GM18861 (cell line): ENCODE results near the gene FBXL17.

ENCODE experiments used
- ATAC-seq: cut with Tn5 transposase; IDR thresholded peaks from one replicate; pipeline ENCODE4 v1.9.1; 2021; ENCODE audit not compliant: unreplicated experiment

FBXL17 gene

DNA sequence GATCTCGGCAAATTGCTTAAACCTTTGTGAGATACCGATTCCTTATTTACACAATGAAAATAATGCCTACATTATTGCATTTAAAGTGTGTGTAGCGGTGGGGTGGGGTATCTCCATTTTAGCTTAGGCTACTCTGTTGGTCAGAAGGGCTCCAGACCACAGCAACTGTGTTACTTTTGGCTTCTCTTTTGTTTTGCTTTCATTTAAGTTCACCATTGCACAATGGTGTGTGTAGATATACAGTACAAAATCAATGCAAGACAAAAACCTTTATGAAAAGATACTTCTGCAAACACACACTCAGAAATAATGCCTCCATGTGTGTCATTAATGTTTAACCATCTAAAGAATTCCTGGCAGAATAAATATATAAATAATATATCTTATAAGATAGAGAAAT, 279.4 kb downstream of the FBXL17 start:
- ATAC-seq, result no peak

DNA sequence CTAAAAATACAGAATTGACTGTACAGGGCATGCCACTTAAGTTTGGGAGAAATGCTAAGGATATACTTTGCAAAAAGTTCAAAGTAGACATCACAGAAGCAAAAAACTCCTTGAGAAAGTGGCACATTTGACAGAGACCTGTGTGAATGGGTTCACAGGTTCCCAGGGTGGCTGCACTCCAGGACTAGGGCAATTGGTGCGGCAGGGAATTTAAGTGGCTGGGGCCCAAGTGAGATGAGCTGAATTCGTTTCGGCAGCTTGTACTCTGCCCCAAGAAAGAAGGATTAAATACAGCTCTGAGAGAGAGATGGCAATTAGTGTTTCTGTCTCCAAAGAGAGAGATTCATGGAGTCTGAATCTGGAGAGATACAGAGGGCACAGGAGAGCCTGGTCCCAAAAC, 280.1 kb downstream of the FBXL17 start:
- no peak for ATAC-seq

DNA sequence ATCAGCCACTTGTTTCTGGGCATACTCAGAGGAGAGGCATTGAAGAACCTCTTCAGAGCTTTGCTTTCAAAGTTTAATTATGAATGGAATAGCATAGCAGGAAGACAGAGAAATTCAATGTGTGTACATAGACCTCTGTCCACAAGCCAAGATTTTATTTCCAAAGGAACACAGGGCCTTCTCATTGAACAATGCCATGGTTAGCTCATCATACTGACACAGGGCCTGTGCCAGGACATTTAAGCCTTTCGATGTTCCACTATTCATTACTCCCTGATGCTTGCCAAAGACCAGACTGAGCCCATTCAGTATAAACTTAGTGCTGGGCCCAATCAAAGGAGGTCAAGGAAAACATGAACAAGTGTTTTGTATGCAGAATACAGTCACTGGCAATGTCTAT, 280.8 kb downstream of the FBXL17 start:
- no peak for ATAC-seq

DNA sequence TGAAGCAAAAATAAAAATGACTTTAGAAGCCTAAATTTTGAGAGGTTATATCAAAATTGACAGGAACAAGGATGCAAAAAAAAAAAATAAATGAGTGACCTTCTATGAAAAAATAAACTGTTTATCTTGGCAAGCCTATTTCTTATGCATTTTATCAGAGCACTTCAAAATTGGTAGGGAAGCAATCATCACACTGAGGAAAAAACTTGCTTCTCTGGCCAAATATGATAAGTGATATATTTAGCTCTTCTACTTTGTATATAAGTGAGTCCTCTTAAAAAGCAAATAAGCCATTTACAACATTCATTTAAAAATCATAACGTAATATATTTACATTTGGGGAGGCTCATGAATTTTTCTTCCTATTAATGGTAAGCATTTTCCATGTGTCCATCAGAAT, 287.1 kb downstream of the FBXL17 start:
- ATAC-seq, result no peak

DNA sequence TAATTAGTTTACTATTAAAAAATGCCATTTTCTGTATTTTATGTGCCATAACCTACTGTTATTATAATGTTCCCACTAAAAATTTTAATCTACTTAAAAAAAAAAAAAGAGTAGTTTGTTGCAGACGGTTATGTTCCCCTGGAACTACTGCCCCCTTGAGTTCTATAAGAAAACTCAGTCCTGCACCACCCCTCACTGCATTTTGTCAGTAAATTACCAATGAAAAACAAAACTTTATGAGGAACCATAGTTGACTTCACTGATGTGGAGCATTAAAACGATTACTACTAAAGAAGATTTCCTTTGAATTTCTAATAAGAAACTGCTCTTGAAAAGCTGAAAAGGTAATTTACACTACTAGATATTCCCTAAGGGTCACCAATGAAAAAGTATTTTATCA, 288.7 kb downstream of the FBXL17 start:
- no peak for ATAC-seq

DNA sequence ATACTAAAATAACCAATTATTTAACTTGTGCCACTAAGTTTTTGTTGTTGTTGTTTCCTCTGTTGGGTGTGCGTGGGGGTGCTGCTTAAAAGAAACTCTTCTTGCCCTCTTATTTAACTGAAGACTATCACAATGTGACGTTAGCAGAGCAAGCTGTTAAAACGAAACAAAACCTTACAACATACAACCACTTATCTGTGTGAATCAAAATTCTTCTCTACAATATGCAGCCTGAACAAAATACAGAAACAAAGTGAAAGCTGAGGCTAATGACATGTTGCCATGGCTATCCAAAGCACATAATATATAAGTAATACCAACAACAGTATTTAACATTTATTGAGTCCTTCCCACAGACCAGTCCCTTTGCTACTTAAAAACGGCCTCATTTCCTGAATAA, 291.0 kb downstream of the FBXL17 start:
- no peak for ATAC-seq

DNA sequence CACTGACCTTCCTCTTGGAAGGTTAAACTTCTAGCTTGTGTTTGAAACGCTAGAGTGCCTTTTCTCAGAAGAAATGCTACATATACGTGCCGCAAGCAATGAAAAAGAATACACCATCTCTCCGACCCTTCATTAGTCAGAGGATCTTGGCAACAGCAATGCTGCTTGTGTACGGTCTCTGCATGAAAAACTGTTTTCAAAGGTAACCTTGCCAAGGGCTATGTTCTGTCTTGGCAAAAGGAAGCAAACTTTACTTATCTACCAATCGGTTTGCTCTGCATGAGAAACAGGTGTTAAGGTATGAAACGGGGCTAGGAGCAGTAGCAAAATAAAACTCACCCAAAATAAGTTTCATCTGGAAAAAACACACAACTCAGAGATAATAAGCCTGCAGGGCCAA, 297.8 kb downstream of the FBXL17 start:
- ATAC-seq, result no peak

DNA sequence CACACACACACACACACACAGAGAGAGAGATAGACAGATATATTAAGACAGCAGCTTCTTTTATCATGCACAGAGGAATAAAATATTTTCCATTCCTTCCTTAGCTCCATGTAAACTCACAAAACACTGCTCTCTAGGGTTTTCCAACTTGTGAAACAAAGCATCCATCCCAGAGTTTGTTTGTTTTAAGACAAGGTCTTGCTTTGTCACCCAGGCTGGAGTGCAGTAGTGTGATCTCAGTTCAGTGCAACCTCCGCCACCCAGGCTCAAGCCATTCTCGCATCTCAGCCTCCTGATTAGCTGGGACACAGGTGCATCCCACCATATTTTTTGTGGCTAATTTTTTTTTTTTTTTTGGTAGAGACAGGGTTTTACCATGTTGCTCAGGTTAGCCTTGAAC, 298.7 kb downstream of the FBXL17 start:
- ATAC-seq, result no peak

DNA sequence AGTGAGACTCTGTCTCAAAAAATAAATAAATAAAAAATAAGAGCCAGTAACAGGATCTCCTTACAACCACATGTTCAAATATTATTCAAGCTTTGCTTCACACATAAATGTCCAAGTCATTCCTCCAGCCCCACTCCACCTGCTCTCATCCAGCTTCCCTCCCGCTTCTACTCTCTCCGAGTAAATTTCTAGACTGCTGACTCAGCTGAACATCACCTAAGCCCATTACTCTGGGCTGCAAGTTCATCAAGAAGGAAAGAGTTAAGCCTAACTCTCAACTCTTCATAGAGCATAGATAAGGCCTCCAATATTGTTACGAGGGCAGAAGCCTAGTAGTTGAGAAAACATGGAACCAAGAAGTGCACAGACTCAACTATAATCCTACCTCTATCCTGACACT, 300.2 kb downstream of the FBXL17 start:
- no peak for ATAC-seq

DNA sequence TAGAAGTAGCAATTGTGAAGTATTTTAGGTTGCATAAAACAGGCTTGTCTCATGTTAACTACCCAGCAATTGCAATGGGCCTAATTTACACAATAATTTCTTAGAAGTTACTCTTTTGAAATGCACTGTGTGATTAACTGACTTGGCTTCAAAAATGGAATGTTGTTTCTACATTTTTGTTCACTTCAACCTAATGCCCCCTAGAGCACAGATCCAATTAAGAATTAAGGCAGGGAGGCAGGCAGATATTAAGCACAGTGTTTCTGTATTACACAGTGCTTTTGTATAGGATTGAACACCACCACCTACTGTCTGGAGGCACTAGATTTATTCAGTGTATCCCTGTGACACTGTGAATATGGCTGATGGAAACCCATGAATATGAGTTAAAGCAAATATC, 302.1 kb downstream of the FBXL17 start:
- no peak for ATAC-seq

DNA sequence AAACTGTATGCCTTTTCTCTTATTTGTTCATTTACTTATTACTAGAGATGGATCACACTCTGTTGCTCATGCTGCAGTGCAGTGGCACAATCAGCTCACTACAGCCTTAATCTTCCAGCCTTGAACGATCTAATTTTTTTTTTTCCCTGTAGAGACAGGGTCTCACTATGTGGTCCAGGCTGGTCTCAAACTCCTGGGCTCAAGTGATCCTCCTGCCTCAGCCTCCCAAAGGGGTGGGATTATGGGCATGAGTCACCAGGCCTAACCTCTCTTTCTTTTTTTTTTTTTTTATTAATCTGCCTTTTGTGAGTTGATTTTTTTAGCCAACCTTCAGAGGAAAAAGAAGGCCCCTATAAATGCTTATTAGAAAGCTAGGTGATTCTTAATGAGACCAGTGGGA, 303.0 kb downstream of the FBXL17 start:
- ATAC-seq, result no peak

DNA sequence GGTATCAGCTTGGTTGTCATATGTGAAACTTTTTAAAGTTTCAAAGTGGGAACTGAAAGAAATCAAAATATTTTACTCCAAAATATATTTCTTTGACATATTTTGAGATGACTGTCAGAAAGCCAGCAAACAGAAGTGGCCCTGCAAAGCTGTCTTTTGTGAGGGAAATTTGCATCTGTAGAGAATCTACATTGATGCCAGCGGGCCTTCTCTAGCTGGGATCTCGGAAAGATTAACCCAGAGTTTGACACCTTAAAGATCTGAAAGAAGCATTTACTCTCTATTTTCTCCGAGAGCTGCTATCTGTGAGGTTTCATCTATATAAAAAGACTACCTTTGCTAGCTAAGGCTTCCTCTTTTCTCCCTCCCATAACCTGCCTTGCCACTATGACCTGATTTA, 303.6 kb downstream of the FBXL17 start:
- ATAC-seq, result no peak

DNA sequence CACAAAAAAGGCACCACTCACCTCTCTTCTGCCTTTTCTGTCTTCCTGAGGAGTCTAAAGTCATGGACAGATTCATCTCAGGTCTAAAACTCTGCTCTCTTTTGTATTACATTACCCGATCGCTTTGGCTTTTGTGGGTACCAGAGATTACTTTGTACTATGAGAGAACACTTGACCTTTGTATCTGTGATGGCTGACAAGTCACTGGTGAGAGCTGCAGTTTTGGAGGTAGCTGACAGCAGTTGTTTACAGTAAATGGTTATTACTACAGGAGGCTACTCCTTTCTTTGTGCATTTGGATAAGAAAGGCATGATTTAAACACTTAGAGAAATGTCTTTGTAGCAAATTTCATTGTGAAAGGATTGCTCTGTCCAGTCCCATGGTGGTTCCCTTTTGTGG, 307.3 kb downstream of the FBXL17 start:
- no peak for ATAC-seq

DNA sequence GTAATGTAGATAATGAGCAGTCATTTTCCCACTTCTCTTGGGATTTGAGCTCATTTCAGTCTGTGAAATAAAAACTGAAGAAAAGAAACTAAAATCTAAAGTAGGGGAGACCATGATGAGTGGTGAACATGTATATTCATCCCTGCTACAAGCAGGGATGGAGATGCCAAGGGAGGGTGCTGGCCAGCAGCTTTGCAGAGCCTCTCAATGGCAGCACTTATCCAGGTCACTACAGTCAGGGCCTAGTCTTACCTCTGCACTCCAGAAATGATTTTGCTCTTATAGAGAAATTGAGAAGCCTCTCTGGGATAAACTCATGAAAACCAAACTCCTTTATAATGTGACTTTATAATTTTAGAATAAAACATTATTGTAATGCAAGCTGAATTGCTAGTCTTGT, 317.6 kb downstream of the FBXL17 start:
- no peak for ATAC-seq

DNA sequence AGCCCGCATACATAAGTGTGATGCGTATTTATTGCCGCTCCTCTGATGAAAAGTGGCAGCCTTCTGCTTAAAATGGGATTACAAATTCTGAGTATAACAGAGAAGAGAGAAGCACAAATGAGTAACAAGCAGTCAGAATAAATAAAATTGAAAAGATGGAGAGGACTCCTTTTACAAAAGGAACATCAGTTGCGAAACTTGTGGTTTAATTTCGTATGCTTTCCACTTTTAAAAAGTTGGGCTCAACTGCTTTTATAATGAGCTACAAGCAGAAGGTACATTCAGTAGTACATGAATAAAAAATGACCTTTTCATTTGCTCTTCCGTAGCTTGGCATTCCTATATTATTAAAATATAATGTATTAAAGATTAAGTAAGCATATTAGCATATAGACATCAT, 320.0 kb downstream of the FBXL17 start:
- ATAC-seq, result no peak

DNA sequence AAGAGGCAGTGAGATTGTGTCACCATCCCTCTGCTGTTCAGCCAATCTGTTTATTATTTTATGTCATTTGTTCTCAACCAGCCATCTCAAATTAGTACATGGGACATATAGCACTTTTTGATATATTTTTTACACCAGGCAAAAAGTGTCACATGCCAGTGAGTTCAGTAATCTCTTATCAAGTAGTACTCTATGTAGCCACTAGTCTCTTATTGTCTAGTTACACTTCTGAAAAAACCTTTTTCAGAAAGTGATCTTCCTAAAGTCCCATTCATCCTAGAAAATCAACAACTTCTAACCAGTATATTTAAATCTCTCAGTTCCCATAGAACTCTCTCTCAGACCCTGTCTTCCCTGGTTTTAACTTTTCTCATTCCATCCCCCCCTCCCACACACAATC, 321.6 kb downstream of the FBXL17 start:
- no peak for ATAC-seq

DNA sequence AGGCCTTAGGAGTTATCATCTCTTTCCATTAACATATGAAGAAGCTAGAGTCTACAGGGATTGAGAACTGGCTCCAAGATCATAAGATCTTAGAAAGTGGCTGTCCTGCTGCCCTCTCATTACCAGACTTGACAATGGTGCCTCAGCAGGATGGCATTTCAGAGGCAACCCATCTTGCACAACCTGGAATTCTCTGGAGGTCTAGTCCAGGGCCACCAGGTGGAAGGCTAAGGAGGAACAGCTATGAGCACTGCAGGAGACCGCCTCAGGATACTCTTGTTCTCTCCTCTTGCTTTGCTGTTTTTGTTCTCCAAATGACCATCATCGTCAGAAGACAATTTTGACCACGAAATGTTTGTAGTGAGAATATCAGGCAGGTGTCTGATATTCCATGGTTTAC, 322.6 kb downstream of the FBXL17 start:
- no peak for ATAC-seq

DNA sequence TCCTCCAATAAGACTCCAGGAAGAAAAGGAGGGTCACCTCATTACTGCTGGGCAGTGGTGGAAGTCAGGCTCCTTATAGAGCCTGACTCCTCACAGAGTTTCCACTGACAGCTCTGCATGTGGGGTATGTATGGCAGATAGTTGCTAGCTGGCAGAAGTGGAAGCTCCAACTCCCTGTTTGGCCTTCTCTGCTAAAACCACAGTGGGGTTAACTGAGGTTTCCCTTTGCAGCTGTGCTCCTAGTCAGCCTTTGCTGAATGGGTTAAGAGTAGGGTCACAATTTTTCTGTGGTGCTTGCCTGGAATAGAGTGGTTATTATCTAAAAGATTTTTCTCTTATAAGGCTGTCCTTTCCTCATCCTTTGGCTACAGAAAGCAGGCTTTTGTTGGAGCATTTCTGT, 327.5 kb downstream of the FBXL17 start:
- ATAC-seq, result no peak

DNA sequence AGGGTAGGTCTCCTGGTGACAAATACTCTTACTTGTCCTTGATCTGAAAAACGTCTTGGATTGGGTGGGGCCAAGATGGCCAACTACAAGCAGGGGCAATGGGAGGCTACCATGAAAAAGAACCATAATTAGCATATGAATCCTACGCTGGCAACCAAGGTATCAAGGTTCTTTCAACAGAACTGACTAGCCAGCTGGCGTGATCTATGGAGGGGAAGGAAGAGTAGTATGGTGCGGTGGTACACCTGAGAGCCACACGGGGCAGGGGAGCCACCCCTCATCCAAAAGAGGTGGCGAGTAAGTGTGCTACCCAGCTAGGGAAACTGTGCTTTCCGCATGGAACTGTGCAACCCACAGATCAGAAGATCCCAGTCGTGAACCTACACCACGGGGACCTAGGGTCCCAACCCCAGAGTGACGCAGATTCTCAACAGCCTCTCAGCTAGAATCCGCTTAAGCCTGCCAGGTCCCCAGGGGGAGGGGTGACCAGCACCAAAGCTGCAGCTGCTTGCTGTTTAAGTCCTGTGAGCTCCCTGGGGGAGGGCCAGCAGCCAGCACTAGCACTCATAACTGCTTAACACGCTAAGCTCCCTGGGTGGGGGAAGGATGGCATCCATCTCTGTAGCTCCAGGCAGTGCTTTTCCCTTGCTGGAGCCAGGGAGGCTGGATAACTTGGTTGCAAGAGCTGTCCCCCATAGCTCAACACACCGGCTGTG, 334.8 kb downstream of the FBXL17 start:
- ATAC-seq, result no peak

DNA sequence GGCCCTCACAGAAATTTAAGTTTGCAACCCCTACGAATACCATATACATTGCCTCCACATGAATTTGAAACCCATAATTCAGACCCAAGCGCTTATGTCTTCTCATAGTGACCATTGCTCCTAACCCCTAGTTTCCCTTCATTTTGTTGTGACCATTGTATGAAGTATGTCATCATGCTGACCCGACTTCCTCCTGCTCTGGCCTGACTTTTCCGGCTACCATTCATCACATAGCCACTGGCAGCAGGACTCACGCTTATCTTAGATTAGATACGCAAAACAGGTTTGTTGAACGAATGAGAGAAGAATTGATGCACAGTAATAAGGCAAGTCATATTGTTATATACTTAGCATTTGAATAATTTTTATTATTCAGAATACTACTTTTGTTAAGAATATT, 345.4 kb downstream of the FBXL17 start:
- no peak for ATAC-seq

DNA sequence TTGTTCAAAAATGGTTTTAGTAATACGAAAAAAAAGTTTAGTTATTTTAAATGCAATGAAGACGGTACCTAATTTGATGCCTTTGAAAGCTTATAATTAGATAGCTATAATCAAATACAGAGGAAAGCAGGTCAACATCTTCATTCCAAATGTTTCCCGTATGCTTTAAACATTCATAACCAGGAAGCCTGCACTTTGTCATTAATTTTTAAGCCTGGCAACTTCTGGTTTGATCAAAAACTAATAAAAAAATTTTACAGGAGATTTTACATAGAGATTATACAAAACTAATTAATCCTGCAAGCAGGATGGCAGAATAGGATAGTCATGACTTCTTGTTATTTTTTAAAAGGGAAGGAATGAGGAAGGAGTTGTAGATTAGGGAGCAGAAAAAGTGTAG, 353.0 kb downstream of the FBXL17 start:
- ATAC-seq, result no peak

DNA sequence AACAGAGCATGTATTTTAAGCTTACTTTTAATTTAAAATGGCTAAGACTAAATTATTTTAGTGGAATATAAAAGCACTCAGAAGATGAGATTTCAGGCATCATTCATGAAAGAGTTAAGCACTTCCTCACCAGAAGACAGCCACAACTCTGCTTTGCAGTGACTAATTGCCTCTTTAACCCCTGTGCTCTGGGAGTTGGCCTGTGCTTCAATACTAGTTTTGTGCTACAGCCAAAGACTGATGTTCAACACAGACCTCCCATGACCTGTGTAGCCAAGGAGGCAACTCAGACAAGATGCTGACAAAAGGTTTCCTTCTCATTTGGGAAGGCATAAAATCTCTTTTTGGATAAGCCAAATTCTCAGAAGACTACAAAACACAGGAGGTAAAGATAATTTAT, 353.5 kb downstream of the FBXL17 start:
- ATAC-seq, result no peak

DNA sequence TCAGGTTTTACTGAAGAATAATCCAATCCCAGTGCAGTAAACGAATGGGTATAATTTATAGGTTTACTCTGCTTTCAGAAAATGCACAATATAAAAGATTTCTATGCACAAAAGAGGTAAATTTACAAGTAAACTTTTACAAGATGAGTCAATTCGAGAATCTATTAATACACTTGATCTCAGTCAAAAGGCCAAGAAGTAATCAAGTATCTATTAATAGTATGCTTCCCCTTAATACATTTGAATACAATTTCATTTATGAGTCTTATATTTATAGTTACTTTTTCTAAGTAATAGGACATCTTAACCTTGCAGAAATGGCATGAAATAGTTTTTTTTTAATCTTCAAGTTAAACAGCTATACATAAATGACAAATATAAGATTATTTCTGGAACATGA, 355.9 kb downstream of the FBXL17 start:
- no peak for ATAC-seq

DNA sequence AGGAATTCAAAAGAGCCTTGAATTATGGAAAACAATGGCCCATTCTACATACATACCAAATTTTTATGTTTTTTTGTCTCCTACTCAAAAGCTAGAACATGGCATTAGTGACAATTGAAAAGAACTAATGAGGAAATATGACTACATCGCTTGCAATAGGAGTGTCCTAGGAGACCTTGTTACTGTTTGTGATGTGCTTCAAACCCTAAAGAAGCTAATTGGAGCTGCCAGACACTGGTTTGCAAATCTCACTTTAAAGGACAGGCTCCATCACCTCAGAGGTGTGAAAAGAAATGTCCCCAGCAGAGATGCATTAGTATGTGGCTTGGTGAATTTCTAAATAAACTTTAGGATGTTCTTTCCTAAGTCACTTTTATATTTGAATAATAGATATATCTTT, 356.9 kb downstream of the FBXL17 start:
- ATAC-seq, result no peak
